ENCODE results near the gene SEZ6. TPM values are rescaled to one million over a fixed set of nuclear protein-coding genes. Genes with fewer than 3 reads are reported as not detected.

Gene SEZ6
- polyA plus RNA-seq, 3 donors, result 0.17 to 0.33 (median 0.18) TPM

DNA sequence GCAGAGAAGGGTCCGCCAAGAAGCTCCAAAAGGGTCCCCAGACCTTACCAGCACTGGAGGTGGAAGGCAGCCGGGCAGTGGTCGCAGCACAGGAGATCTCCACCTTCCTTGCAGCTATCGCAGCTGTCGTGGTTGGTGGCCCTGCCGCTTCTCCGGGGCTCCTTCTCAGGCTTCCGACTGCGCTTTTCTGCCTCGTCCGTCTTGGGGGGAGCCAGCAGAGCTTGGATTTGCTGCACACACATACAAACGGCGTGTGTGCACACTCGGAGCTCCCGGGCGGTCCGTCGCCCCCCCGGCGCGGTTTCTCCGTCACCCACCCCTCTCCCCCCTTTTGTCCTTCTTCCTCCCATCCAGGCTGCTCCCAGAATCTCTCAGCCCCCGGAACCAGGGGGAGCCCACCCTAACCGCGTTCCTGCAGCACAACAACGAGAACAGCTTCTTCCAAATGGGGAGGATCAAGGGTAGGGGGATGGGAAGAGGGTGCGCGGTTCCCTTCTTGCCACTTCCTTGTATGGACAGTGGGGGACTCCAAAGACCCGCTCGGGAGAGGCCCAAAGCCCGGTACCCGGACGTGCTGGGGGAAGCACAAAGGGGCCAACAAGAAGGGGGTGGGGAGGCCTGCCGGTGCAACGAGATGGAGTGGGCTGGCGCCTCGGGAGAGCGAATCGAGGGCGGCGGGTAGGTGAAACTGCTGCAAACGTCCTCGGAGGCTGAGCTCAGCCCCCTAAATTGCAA, 55.6 kb downstream of the SEZ6 start:
- Histone ChIP-seq H3K27ac (ENCODE audit: low read depth in 1 of 2, low read length in 2 of 2) (peak overlapping the region; percentile 85 to 92), H3K79me2 (ENCODE audit: insufficient read depth, low read length) (peaks cover 61% of the 10 kb centered on the region), H4K20me1 (ENCODE audit: insufficient read depth, low read length) (peaks cover 30% of the 10 kb centered on the region), H3K27me3 (ENCODE audit: control insufficient read depth in 2 of 2, insufficient read depth in 2 of 2, low read length in 2 of 2) (no peaks in the 10 kb centered on the region), H2AFZ (ENCODE audit: insufficient read depth, low read depth, low read length, poor library complexity, severe bottlenecking) (peak overlapping the region; percentile 79), H3K36me3 (replicated peaks in 1 of 2; ENCODE audit: control insufficient read depth in 1 of 2, insufficient read depth in 2 of 2, low read length in 2 of 2) (peaks cover 4 to 16% of the 10 kb centered on the region in 2 donors), H3K4me3 (replicated peaks in 1 of 3; ENCODE audit: low read depth in 2 of 3, low read length in 3 of 3) (peak overlapping the region; percentile 79 to 98 (median 80)), H3K9me3 (replicated peaks in 1 of 2; ENCODE audit: control insufficient read depth in 1 of 2, insufficient read depth in 1 of 2, low read length in 2 of 2) (no peaks in the 10 kb centered on the region), H3K9ac (ENCODE audit: insufficient read depth, low read length, poor library complexity, severe bottlenecking) (peak overlapping the region; percentile 86), H3K4me2 (replicated peaks; ENCODE audit: extremely low read depth, low read length, poor library complexity, severe bottlenecking) (peak overlapping the region; percentile 90), H3K4me1 (ENCODE audit: control insufficient read depth in 1 of 2, insufficient read depth in 2 of 2, low read length in 2 of 2) (peaks cover 31 to 35% of the 10 kb centered on the region in 2 donors)
- peak overlapping the region in 1 of 2 donors; percentile 96 for H3K4me3 Mint-ChIP-seq
- H3K27ac Mint-ChIP-seq, result peak overlapping the region; percentile 89 to 97 (median 94)
- peaks cover 16 to 23% of the 10 kb centered on the region in 2 donors for H3K36me3 Mint-ChIP-seq
- peaks cover 0 to 3% (median 1%) of the 10 kb centered on the region in 3 donors for H3K27me3 Mint-ChIP-seq (ENCODE audit: low read depth in 3 of 3)
- no peaks in the 10 kb centered on the region for H3K9me3 Mint-ChIP-seq
- H3K4me1 Mint-ChIP-seq, result peaks cover 20% of the 10 kb centered on the region
- DNase-seq, result peak; percentile 40 to 62 (median 40)
- intact Hi-C loops (cut with micrococcal nuclease), result loop anchor here (2.0 to 10.0 kb wide), 4 partner anchors 47 to 613 kb away; partner anchors contain the start of genes DHRS13 (in 2 of the 2), IFT20 (in 1 of the 2), TNFAIP1 (in 1 of the 2) and TRAF4 (in 1 of the 2)
- TF ChIP-seq, protein P1, sequence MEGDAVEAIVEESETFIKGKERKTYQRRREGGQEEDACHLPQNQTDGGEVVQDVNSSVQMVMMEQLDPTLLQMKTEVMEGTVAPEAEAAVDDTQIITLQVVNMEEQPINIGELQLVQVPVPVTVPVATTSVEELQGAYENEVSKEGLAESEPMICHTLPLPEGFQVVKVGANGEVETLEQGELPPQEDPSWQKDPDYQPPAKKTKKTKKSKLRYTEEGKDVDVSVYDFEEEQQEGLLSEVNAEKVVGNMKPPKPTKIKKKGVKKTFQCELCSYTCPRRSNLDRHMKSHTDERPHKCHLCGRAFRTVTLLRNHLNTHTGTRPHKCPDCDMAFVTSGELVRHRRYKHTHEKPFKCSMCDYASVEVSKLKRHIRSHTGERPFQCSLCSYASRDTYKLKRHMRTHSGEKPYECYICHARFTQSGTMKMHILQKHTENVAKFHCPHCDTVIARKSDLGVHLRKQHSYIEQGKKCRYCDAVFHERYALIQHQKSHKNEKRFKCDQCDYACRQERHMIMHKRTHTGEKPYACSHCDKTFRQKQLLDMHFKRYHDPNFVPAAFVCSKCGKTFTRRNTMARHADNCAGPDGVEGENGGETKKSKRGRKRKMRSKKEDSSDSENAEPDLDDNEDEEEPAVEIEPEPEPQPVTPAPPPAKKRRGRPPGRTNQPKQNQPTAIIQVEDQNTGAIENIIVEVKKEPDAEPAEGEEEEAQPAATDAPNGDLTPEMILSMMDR (IDR thresholded peaks at IDR 0.05), result no peak
- 0% methylated on average over 31 of the region's 43 CpGs for WGBS (ENCODE audit: insufficient coverage)

DNA sequence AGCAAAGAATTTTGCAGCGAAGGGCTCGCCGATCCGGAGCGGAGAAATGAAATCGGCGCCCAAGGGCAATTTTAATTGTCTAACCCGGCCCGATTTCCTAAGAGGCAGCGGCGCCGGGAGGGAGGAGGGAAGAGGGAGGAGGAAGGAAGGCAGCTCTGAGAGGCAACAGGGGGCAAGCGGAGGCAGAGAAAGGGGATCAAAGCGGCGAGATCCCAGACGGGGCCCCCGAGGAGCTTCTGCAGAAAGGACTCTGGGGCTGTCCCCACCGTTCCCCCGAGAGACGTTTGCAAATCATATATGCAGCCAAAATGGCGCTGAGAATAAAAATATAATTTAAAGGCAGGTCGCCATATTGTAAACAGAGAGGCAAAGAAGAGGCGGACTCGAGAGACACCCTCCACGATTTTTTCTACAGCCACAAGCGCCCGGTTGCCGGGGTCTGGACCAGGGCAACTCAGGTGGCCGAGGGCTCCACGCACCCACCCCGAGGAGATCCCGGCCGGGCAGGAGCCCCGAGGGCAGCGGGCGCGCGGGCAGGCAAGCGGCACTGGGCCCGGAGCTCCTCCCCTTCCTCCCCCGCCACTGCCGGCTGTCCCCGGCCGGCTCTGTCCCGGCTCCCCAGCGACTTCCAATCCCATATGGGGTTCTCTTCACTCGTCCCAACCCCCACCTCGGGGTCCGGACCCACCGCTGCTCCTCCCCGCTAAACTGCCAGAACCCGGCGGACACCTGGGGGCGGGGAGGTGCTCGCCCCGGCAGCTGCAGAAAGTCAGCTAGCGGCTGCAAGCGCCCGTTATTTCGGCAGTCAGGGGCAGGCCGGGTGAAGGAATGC, 56.4 kb downstream of the SEZ6 start:
- peak overlapping the region; percentile 93 to 97 (median 95) for H3K27ac Mint-ChIP-seq
- H3K9me3 Mint-ChIP-seq, result no peaks in the 10 kb centered on the region
- WGBS (ENCODE audit: insufficient coverage), result 0% methylated on average over 57 of the region's 61 CpGs
- peaks cover 31 to 35% of the 10 kb centered on the region in 2 donors for H3K4me1 ChIP-seq (ENCODE audit: control insufficient read depth in 1 of 2, insufficient read depth in 2 of 2, low read length in 2 of 2)
- intact Hi-C loops (cut with micrococcal nuclease), result loop anchor here (2.0 to 10.0 kb wide), 5 partner anchors 23 to 612 kb away; partner anchors contain the start of genes DHRS13 (in 2 of the 2), IFT20 (in 1 of the 2), TNFAIP1 (in 1 of the 2) and TRAF4 (in 1 of the 2)
- peak overlapping the region; percentile 90 for H3K4me2 ChIP-seq (replicated peaks; ENCODE audit: extremely low read depth, low read length, poor library complexity, severe bottlenecking)
- peaks cover 23% of the 10 kb centered on the region for H3K4me1 Mint-ChIP-seq
- no peaks in the 10 kb centered on the region for H3K9me3 ChIP-seq (replicated peaks in 1 of 2; ENCODE audit: control insufficient read depth in 1 of 2, insufficient read depth in 1 of 2, low read length in 2 of 2)
- H3K4me3 ChIP-seq (replicated peaks in 1 of 3; ENCODE audit: low read depth in 2 of 3, low read length in 3 of 3), result peak overlapping the region; percentile 79 to 98 (median 80)
- peaks cover 69% of the 10 kb centered on the region for H3K79me2 ChIP-seq (ENCODE audit: insufficient read depth, low read length)
- H3K36me3 ChIP-seq (replicated peaks in 1 of 2; ENCODE audit: control insufficient read depth in 1 of 2, insufficient read depth in 2 of 2, low read length in 2 of 2), result peaks cover 10 to 23% of the 10 kb centered on the region in 2 donors
- peak overlapping the region in 1 of 2 donors; percentile 96 for H3K4me3 Mint-ChIP-seq
- no peaks in the 10 kb centered on the region for H3K27me3 ChIP-seq (ENCODE audit: control insufficient read depth in 2 of 2, insufficient read depth in 2 of 2, low read length in 2 of 2)
- peak overlapping the region; percentile 79 for H2AFZ ChIP-seq (ENCODE audit: insufficient read depth, low read depth, low read length, poor library complexity, severe bottlenecking)
- peak overlapping the region; percentile 86 for H3K9ac ChIP-seq (ENCODE audit: insufficient read depth, low read length, poor library complexity, severe bottlenecking)
- H4K20me1 ChIP-seq (ENCODE audit: insufficient read depth, low read length), result peaks cover 38% of the 10 kb centered on the region
- DNase-seq, result peak; percentile 41 to 58 (median 42)
- H3K27ac ChIP-seq (ENCODE audit: low read depth in 1 of 2, low read length in 2 of 2), result peak overlapping the region; percentile 85 to 92
- TF ChIP-seq, protein P1 (IDR thresholded peaks at IDR 0.05), result no peak
- H3K27me3 Mint-ChIP-seq (ENCODE audit: low read depth in 3 of 3), result peaks cover 0 to 3% (median 1%) of the 10 kb centered on the region in 3 donors
- H3K36me3 Mint-ChIP-seq, result peaks cover 23 to 31% of the 10 kb centered on the region in 2 donors

Measured in CD14-positive monocyte (primary cell).